ENCODE results near the gene MCM8. TPM values are rescaled to one million over a fixed set of nuclear protein-coding genes. Genes with fewer than 3 reads are reported as not detected.

The MCM8 gene
- total and polyA plus RNA-seq, 2 experiments from 2014 or later, result 10.6 to 30.4 TPM

DNA sequence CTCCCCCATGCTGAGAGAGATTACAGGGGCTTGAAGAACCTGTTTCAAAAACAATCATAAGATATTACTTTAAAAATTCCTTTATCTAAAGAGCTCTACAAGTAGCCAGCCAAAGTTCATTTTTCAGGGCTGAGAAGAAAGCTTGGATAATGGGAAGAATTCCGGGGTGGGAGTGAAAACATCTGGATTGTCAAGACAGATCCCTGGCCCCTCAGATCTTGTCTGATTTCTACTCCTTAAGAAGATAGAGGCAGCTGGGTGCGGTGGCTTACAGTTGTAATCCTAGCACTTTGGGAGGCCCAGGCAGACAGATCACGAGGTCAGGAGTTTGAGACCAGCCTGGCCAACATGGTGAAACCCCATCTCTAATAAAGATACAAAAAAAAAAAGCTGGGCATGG lies 24.9 kb upstream of the MCM8 start (continued):
- TF ChIP-seq, protein P1, sequence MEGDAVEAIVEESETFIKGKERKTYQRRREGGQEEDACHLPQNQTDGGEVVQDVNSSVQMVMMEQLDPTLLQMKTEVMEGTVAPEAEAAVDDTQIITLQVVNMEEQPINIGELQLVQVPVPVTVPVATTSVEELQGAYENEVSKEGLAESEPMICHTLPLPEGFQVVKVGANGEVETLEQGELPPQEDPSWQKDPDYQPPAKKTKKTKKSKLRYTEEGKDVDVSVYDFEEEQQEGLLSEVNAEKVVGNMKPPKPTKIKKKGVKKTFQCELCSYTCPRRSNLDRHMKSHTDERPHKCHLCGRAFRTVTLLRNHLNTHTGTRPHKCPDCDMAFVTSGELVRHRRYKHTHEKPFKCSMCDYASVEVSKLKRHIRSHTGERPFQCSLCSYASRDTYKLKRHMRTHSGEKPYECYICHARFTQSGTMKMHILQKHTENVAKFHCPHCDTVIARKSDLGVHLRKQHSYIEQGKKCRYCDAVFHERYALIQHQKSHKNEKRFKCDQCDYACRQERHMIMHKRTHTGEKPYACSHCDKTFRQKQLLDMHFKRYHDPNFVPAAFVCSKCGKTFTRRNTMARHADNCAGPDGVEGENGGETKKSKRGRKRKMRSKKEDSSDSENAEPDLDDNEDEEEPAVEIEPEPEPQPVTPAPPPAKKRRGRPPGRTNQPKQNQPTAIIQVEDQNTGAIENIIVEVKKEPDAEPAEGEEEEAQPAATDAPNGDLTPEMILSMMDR (conservative IDR thresholded peaks at IDR 0.05; ENCODE audit: low read depth in 2 of 2), result no peak
- TF ChIP-seq EZH2phosphoT487 (IDR thresholded peaks at IDR 0.05; ENCODE audit: unreplicated experiment) (no peak), EZH2 (IDR thresholded peaks at IDR 0.05; ENCODE audit: low read depth, unreplicated experiment) (no peak), NANOG (IDR thresholded peaks at IDR 0.05; ENCODE audit: borderline replicate concordance) (no peak)
- TF ChIP-seq, protein P2, sequence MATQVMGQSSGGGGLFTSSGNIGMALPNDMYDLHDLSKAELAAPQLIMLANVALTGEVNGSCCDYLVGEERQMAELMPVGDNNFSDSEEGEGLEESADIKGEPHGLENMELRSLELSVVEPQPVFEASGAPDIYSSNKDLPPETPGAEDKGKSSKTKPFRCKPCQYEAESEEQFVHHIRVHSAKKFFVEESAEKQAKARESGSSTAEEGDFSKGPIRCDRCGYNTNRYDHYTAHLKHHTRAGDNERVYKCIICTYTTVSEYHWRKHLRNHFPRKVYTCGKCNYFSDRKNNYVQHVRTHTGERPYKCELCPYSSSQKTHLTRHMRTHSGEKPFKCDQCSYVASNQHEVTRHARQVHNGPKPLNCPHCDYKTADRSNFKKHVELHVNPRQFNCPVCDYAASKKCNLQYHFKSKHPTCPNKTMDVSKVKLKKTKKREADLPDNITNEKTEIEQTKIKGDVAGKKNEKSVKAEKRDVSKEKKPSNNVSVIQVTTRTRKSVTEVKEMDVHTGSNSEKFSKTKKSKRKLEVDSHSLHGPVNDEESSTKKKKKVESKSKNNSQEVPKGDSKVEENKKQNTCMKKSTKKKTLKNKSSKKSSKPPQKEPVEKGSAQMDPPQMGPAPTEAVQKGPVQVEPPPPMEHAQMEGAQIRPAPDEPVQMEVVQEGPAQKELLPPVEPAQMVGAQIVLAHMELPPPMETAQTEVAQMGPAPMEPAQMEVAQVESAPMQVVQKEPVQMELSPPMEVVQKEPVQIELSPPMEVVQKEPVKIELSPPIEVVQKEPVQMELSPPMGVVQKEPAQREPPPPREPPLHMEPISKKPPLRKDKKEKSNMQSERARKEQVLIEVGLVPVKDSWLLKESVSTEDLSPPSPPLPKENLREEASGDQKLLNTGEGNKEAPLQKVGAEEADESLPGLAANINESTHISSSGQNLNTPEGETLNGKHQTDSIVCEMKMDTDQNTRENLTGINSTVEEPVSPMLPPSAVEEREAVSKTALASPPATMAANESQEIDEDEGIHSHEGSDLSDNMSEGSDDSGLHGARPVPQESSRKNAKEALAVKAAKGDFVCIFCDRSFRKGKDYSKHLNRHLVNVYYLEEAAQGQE (IDR thresholded peaks at IDR 0.05; ENCODE audit: unreplicated experiment), result no peak
- TF ChIP-seq, protein P3, sequence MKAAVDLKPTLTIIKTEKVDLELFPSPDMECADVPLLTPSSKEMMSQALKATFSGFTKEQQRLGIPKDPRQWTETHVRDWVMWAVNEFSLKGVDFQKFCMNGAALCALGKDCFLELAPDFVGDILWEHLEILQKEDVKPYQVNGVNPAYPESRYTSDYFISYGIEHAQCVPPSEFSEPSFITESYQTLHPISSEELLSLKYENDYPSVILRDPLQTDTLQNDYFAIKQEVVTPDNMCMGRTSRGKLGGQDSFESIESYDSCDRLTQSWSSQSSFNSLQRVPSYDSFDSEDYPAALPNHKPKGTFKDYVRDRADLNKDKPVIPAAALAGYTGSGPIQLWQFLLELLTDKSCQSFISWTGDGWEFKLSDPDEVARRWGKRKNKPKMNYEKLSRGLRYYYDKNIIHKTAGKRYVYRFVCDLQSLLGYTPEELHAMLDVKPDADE (IDR thresholded peaks at IDR 0.05), result no peak

DNA sequence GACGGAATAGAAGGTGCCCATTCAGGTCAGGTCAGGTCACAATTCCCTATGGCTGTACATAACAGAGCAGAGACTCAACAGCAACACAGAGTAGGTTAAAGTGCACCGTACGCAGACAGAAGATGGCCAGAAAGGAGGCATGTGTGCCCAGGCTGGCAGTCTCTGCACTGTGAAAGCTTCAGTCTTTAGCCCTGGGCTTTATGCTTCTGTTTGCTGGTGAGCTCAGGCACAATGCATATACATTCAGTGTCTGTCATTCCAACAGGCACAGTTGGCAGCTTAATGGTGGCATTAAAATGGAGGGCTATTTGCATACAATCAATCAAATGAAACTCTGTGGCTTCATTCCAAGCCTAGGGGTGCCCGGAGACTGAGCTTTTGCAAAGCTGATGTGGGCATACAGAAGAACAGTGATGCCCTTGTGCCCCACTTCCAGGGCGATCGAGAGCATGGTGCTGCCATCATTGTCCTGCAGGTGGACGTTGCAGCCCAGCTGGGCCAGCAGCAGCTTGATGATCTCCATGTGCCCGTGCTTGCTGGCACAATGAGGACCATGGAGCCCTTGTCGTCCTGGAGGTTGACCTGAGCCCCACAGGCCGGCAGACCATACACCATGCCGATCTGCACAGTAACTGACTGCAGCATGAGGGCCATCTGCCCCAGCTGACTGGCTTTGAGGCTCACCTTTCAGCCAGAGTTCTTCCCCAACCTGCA lies 22.5 kb upstream of the MCM8 start:
- H3K4me1 Mint-ChIP-seq, result no peaks in the 10 kb centered on the region
- no peaks in the 10 kb centered on the region for H3F3A ChIP-seq (replicated peaks; ENCODE audit: low read depth)
- no peaks in the 10 kb centered on the region for H3K9me2 ChIP-seq (ENCODE audit: insufficient read depth)
- H2AFZ ChIP-seq, result no peak overlapping the region
- no peaks in the 10 kb centered on the region for H3K36me3 Mint-ChIP-seq (ENCODE audit: low read depth)
- no peaks in the 10 kb centered on the region for H3K27me3 Mint-ChIP-seq (ENCODE audit: insufficient read depth, low read depth, poor library complexity)
- DNase-seq (ENCODE audit: low spot score), result no peak
- no peak overlapping the region for H3K27ac Mint-ChIP-seq
- H3K36me3 ChIP-seq (ENCODE audit: insufficient read depth), result no peaks in the 10 kb centered on the region
- H4K20me1 ChIP-seq (replicated peaks; ENCODE audit: insufficient read depth), result no peaks in the 10 kb centered on the region
- no peaks in the 10 kb centered on the region for H3K79me2 ChIP-seq (replicated peaks; ENCODE audit: insufficient read depth)
- no peak for ATAC-seq
- H3K4me1 ChIP-seq (ENCODE audit: insufficient read depth), result no peaks in the 10 kb centered on the region
- no peaks in the 10 kb centered on the region for H3K9me3 Mint-ChIP-seq
- H3K4me3 Mint-ChIP-seq, result no peak overlapping the region; the same call in 2 of the 3 replicates
- H3K4me3 ChIP-seq, result no peak overlapping the region
- H3K27ac ChIP-seq (ENCODE audit: low read depth), result no peak overlapping the region
- H3K4me2 ChIP-seq, result no peak overlapping the region
- no peaks in the 10 kb centered on the region for H3K27me3 ChIP-seq (ENCODE audit: insufficient read depth)
- TF ChIP-seq EZH2 (IDR thresholded peaks at IDR 0.05; ENCODE audit: low read depth, unreplicated experiment) (no peak), POLR2AphosphoS5 (IDR thresholded peaks at IDR 0.05; ENCODE audit: low read depth) (no peak), NANOG (IDR thresholded peaks at IDR 0.05; ENCODE audit: borderline replicate concordance) (no peak), ZNF114 (CRISPR knock-in tag; IDR thresholded peaks at IDR 0.05) (no peak)
- TF ChIP-seq, protein P4, sequence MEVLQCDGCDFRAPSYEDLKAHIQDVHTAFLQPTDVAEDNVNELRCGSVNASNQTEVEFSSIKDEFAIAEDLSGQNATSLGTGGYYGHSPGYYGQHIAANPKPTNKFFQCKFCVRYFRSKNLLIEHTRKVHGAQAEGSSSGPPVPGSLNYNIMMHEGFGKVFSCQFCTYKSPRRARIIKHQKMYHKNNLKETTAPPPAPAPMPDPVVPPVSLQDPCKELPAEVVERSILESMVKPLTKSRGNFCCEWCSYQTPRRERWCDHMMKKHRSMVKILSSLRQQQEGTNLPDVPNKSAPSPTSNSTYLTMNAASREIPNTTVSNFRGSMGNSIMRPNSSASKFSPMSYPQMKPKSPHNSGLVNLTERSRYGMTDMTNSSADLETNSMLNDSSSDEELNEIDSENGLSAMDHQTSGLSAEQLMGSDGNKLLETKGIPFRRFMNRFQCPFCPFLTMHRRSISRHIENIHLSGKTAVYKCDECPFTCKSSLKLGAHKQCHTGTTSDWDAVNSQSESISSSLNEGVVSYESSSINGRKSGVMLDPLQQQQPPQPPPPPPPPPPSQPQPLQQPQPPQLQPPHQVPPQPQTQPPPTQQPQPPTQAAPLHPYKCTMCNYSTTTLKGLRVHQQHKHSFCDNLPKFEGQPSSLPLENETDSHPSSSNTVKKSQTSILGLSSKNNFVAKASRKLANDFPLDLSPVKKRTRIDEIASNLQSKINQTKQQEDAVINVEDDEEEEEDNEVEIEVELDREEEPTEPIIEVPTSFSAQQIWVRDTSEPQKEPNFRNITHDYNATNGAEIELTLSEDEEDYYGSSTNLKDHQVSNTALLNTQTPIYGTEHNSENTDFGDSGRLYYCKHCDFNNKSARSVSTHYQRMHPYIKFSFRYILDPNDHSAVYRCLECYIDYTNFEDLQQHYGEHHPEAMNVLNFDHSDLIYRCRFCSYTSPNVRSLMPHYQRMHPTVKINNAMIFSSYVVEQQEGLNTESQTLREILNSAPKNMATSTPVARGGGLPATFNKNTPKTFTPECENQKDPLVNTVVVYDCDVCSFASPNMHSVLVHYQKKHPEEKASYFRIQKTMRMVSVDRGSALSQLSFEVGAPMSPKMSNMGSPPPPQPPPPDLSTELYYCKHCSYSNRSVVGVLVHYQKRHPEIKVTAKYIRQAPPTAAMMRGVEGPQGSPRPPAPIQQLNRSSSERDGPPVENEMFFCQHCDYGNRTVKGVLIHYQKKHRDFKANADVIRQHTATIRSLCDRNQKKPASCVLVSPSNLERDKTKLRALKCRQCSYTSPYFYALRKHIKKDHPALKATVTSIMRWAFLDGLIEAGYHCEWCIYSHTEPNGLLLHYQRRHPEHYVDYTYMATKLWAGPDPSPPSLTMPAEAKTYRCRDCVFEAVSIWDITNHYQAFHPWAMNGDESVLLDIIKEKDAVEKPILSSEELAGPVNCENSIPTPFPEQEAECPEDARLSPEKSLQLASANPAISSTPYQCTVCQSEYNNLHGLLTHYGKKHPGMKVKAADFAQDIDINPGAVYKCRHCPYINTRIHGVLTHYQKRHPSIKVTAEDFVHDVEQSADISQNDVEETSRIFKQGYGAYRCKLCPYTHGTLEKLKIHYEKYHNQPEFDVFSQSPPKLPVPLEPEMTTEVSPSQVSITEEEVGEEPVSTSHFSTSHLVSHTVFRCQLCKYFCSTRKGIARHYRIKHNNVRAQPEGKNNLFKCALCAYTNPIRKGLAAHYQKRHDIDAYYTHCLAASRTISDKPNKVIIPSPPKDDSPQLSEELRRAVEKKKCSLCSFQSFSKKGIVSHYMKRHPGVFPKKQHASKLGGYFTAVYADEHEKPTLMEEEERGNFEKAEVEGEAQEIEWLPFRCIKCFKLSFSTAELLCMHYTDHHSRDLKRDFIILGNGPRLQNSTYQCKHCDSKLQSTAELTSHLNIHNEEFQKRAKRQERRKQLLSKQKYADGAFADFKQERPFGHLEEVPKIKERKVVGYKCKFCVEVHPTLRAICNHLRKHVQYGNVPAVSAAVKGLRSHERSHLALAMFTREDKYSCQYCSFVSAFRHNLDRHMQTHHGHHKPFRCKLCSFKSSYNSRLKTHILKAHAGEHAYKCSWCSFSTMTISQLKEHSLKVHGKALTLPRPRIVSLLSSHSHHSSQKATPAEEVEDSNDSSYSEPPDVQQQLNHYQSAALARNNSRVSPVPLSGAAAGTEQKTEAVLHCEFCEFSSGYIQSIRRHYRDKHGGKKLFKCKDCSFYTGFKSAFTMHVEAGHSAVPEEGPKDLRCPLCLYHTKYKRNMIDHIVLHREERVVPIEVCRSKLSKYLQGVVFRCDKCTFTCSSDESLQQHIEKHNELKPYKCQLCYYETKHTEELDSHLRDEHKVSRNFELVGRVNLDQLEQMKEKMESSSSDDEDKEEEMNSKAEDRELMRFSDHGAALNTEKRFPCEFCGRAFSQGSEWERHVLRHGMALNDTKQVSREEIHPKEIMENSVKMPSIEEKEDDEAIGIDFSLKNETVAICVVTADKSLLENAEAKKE (CRISPR knock-in tag; IDR thresholded peaks at IDR 0.05), result no peak

Data from GM23338 (cell line).